HepG2 (cell line): ENCODE data around the gene SLC23A2.

Experiments
- ARID2 ChIP-seq: sonication (generic); formaldehyde crosslinking; IDR thresholded peaks from 2 replicates; pipeline ENCODE4 v1.8.1; 2022; ENCODE audit warnings: mild to moderate bottlenecking, missing genetic modification reagents, borderline replicate concordance
- ATF1 ChIP-seq: IDR thresholded peaks from 2 replicates; pipeline ENCODE4 v1.6.1; 2016; ENCODE audit warnings: mild to moderate bottlenecking, control low read depth
- BHLHE40 ChIP-seq: IDR thresholded peaks from 2 replicates; pipeline ENCODE4 v1.6.1; 2011; ENCODE audit warnings: low read length, improper control_type of control experiment
- IKZF4 ChIP-seq: sonication (generic); formaldehyde crosslinking; IDR thresholded peaks from 2 replicates; pipeline ENCODE4 v1.5.1; 2020; ENCODE audit warnings: borderline replicate concordance, mild to moderate bottlenecking, low read depth, missing genetic modification reagents; ENCODE audit errors: not compliant biosample characterization
- JUN ChIP-seq: sonication (generic); formaldehyde crosslinking; IDR thresholded peaks from 2 replicates; pipeline ENCODE4 v1.4.0; 2020; ENCODE audit warnings: mild to moderate bottlenecking, missing genetic modification reagents
- POLR2A ChIP-seq, 2 experiments: IDR thresholded peaks; 2 replicates each; pipeline ENCODE4 v1.6.1; 2011; ENCODE audit warnings: low read depth in 2 of 2, low read length in 2 of 2, mild to moderate bottlenecking in 1 of 2, moderate library complexity in 1 of 2; ENCODE audit not compliant: insufficient read depth in 1 of 2
- RORA ChIP-seq: sonication (generic); formaldehyde crosslinking; IDR thresholded peaks from 2 replicates; pipeline ENCODE4 v1.5.0; 2020; ENCODE audit warnings: mild to moderate bottlenecking, missing genetic modification reagents, moderate library complexity
- ZNF253 ChIP-seq: sonication (generic); formaldehyde crosslinking; IDR thresholded peaks from 2 replicates; pipeline ENCODE4 v1.8.0; 2022; ENCODE audit warnings: mild to moderate bottlenecking, missing genetic modification reagents, borderline replicate concordance
- ZNF550 ChIP-seq: sonication (generic); formaldehyde crosslinking; IDR thresholded peaks from 2 replicates; pipeline ENCODE4 v1.4.0; 2020; ENCODE audit warnings: mild to moderate bottlenecking, missing genetic modification reagents, borderline replicate concordance
- ZNF766 ChIP-seq: sonication (generic); formaldehyde crosslinking; IDR thresholded peaks from 2 replicates; pipeline ENCODE4 v1.5.0; 2020; ENCODE audit warnings: missing genetic modification reagents, borderline replicate concordance
- ZSCAN31 ChIP-seq: sonication (generic); formaldehyde crosslinking; IDR thresholded peaks from 2 replicates; pipeline ENCODE4 v1.5.0; 2020; ENCODE audit warnings: low read depth, mild to moderate bottlenecking, missing genetic modification reagents
- TF ChIP-seq, protein P1 (sequence below): sonication (generic); formaldehyde crosslinking; IDR thresholded peaks from 2 replicates; pipeline ENCODE4 v1.5.0; 2020; ENCODE audit warnings: mild to moderate bottlenecking, missing genetic modification reagents, moderate library complexity
- TF ChIP-seq, protein P2 (sequence below): IDR thresholded peaks from 2 replicates; pipeline ENCODE4 v1.6.1; 2012; ENCODE audit warnings: low read length, improper control_type of control experiment

DNA sequence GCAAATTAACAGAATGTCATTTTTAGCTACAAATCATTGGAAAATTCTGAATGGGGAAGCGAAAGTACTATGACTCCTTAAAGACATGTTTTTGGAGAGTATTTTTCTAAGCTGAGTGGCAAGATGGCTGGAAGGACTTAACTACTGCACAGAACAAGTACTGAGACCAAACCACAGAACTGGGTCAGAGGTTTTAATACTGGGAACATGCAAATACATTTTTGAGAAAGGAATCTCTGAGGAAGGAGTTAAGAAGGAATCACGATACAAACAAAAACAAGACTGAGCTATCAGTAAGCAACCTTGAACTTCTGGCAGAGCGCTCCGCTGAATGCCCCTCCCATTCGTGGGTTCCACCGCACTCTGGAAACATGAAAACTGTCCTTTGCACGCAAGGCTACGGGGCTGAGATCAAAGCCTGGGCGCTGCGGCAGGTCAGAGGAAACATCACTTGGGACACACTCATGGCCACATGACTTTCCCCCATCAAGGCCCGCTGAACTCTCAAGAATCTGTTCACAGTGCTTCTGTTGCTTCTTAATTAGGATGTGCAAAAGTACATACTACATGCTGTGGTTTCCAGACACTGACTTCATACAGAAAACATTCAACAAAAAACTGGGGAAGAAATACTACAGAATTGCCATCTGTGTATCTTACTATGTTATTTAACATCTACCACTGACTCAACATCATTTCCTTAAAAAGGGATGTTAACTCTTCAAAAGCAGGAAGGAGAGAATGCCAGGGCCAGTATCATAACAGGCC lies 27.8 kb downstream of the SLC23A2 start:
- TF ChIP-seq ZNF550 (no peak), BHLHE40 (peak; percentile 73), ZSCAN31 (CRISPR knock-in tag) (peak; percentile 98), ZNF766 (peak; percentile 86; the same call in 1 of the 2 replicates), ZNF253 (CRISPR knock-in tag) (no peak), ARID2 (CRISPR knock-in tag) (peak; percentile 92), POLR2A (IDR thresholded peaks at IDR 0.05; ENCODE audit: insufficient read depth in 1 of 2, low read depth in 2 of 2, low read length in 2 of 2) (0 out of 4 replicates have a peak, but pooled peaks of 1 of the 2 experiments have one; percentile 30), ATF1 (CRISPR knock-in tag) (peak; percentile 80), IKZF4 (CRISPR knock-in tag) (peak; percentile 54), RORA (CRISPR knock-in tag) (0 out of 2 replicates have a peak, but pooled peaks have one; percentile 48), JUN (peak; percentile 80; the same call in 1 of the 2 replicates)
- TF ChIP-seq, protein P1, sequence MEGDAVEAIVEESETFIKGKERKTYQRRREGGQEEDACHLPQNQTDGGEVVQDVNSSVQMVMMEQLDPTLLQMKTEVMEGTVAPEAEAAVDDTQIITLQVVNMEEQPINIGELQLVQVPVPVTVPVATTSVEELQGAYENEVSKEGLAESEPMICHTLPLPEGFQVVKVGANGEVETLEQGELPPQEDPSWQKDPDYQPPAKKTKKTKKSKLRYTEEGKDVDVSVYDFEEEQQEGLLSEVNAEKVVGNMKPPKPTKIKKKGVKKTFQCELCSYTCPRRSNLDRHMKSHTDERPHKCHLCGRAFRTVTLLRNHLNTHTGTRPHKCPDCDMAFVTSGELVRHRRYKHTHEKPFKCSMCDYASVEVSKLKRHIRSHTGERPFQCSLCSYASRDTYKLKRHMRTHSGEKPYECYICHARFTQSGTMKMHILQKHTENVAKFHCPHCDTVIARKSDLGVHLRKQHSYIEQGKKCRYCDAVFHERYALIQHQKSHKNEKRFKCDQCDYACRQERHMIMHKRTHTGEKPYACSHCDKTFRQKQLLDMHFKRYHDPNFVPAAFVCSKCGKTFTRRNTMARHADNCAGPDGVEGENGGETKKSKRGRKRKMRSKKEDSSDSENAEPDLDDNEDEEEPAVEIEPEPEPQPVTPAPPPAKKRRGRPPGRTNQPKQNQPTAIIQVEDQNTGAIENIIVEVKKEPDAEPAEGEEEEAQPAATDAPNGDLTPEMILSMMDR (CRISPR knock-in tag), result peak; percentile 38
- TF ChIP-seq, protein P2, sequence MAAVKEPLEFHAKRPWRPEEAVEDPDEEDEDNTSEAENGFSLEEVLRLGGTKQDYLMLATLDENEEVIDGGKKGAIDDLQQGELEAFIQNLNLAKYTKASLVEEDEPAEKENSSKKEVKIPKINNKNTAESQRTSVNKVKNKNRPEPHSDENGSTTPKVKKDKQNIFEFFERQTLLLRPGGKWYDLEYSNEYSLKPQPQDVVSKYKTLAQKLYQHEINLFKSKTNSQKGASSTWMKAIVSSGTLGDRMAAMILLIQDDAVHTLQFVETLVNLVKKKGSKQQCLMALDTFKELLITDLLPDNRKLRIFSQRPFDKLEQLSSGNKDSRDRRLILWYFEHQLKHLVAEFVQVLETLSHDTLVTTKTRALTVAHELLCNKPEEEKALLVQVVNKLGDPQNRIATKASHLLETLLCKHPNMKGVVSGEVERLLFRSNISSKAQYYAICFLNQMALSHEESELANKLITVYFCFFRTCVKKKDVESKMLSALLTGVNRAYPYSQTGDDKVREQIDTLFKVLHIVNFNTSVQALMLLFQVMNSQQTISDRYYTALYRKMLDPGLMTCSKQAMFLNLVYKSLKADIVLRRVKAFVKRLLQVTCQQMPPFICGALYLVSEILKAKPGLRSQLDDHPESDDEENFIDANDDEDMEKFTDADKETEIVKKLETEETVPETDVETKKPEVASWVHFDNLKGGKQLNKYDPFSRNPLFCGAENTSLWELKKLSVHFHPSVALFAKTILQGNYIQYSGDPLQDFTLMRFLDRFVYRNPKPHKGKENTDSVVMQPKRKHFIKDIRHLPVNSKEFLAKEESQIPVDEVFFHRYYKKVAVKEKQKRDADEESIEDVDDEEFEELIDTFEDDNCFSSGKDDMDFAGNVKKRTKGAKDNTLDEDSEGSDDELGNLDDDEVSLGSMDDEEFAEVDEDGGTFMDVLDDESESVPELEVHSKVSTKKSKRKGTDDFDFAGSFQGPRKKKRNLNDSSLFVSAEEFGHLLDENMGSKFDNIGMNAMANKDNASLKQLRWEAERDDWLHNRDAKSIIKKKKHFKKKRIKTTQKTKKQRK, result no peak
